Stimulated activated CD4-positive, alpha-beta T cell treated with anti-CD3 and anti-CD28 coated beads, Interleukin-4, amount 100 ng/mL, for 48 hours (primary cell): Measurements from ENCODE around the gene PATZ1.

Experiments
- DNase-seq, 2 donors: peaks; one replicate each; pipeline ENCODE4 v3.0.0-alpha.2; 2020; ENCODE audit warnings: low read depth in 2 of 2

Gene PATZ1

GRCh38 chr22:31282748-31283468 lies 63.2 kb downstream of the PATZ1 start:
- no peak for DNase-seq

DNA sequence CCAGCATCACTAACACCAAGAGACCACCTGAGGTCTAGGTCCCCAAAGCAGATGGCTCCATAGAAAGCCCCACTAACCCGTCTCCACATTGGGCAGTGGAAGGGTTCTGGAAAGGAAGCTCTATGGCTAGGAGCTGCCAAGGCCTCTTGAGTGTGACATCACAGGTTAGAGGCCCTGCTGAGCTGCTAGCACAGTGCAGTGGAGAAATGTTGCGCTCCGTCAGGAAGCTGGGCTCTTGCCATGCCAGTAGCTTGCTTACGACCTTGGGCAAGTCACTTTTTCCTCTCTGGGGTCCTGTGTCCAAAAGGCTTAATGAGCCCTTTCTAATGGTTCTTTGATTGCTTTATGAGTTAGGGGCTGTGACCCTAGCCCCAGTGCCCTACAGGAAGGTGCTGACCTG lies 64.4 kb downstream of the PATZ1 start:
- DNase-seq = no peak

DNA sequence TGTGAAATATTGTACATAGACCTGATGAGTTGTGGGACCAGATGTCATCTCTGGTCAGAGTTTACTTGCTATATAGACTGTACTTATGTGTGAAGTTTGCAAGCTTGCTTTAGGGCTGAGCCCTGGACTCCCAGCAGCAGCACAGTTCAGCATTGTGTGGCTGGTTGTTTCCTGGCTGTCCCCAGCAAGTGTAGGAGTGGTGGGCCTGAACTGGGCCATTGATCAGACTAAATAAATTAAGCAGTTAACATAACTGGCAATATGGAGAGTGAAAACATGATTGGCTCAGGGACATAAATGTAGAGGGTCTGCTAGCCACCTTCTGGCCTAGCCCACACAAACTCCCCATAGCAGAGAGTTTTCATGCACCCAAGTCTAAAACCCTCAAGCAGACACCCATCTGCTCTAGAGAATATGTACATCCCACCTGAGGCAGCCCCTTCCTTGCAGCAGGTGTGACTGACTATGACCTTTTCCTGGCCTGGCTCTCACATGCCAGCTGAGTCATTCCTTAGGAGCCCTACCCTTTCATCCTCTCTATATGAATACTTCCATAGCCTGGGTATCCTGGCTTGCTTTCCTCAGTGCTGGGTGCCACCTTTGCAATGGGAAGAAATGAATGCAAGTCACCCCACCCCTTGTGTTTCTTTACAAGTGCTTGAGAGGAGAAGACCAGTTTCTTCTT lies 66.2 kb downstream of the PATZ1 start:
- DNase-seq = no peak

GRCh38 chr22:31279327-31279669 lies 66.8 kb downstream of the PATZ1 start:
- DNase-seq = no peak

GRCh38 chr22:31278626-31279326 lies 67.4 kb downstream of the PATZ1 start:
- DNase-seq = no peak

DNA sequence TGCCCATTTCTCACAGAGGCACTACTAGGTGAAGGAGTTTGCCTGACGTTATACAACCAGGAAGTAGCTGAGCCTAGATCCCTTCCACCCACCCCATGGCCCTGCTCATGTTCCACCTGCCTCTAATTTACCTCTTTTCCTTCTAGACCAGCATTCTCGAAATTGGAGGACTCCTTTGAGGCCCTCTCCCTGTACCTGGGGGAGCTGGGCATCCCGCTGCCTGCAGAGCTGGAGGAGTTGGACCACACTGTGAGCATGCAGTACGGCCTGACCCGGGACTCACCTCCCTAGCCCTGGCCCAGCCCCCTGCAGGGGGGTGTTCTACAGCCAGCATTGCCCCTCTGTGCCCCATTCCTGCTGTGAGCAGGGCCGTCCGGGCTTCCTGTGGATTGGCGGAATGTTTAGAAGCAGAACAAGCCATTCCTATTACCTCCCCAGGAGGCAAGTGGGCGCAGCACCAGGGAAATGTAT lies 68.0 kb downstream of the PATZ1 start:
- DNase-seq = no peak

- DNase-seq = no peak
These were observed 68.4 kb downstream of the PATZ1 start for GRCh38 chr22:31277741-31278140.

- no peak for DNase-seq
These were observed 69.5 kb downstream of the PATZ1 start for GRCh38 chr22:31276426-31277167.
